Activated CD4-positive, alpha-beta T cell treated with anti-CD3 and anti-CD28 coated beads, Interleukin-2, amount 50 U/mL, for 4 hours (primary cell): ENCODE measurements around the gene MYL9.

Experiments used
- DNase-seq, 2 experiments: peaks; one replicate each; pipeline ENCODE4 v3.0.0-alpha.2; 2020

MYL9 gene

GRCh38 chr20:36526521-36527011 is 14.8 kb upstream of the MYL9 start:
- DNase-seq, result no peak

- no peak for DNase-seq
These were observed 13.8 kb upstream of the MYL9 start for GRCh38 chr20:36527331-36528125.

- no peak for DNase-seq
These were observed 13.0 kb upstream of the MYL9 start for GRCh38 chr20:36528176-36528874.

- no peak for DNase-seq
These were observed 12.4 kb upstream of the MYL9 start for GRCh38 chr20:36528875-36529417.

- DNase-seq, result no peak
These were observed 8.9 kb upstream of the MYL9 start for GRCh38 chr20:36532388-36532787.

- no peak for DNase-seq
These were observed 8.5 kb upstream of the MYL9 start for GRCh38 chr20:36532822-36533221.

- no peak for DNase-seq
These were observed 3.1 kb upstream of the MYL9 start for GRCh38 chr20:36538026-36538722.

GRCh38 chr20:36540551-36541211 is 638 bp upstream of the MYL9 start:
- no peak for DNase-seq

GRCh38 chr20:36541768-36542488 is 609 bp downstream of the MYL9 start:
- DNase-seq, result no peak

- no peak for DNase-seq
These were observed 1.3 kb downstream of the MYL9 start for GRCh38 chr20:36542516-36543183.

GRCh38 chr20:36543184-36544133 is 2.1 kb downstream of the MYL9 start:
- DNase-seq, result no peak

GRCh38 chr20:36544134-36545018 is 3.1 kb downstream of the MYL9 start:
- no peak for DNase-seq

GRCh38 chr20:36546111-36546736 is 4.9 kb downstream of the MYL9 start:
- DNase-seq, result no peak

- DNase-seq, result no peak
These were observed 6.1 kb downstream of the MYL9 start for GRCh38 chr20:36547186-36548005.

GRCh38 chr20:36548006-36548315 is 6.6 kb downstream of the MYL9 start:
- DNase-seq, result no peak

- no peak for DNase-seq
These were observed 7.6 kb downstream of the MYL9 start for GRCh38 chr20:36548704-36549627.

- no peak for DNase-seq
These were observed 8.3 kb downstream of the MYL9 start for GRCh38 chr20:36549628-36549941.
